Smooth muscle cell (in vitro differentiated cells): ENCODE results near the gene TMC1. TPM values are rescaled to one million over a fixed set of nuclear protein-coding genes. Genes with fewer than 3 reads are reported as not detected.

Experiments
- DNase-seq: peaks from one replicate; lab custom pipeline; 2025; ENCODE audit not compliant: unreplicated experiment; lab: John Stamatoyannopoulos, UW
- H2AFZ ChIP-seq: fragments of 200-600 bp; sonication (generic); 2 replicates; pipeline ENCODE4 v1.6.0; 2016; ENCODE audit warnings: antibody characterized with exemption, low read depth, mild to moderate bottlenecking
- H3F3A ChIP-seq: fragments of 200-600 bp; sonication (generic); 2 replicates; pipeline ENCODE4 v1.6.0; 2017; ENCODE audit warnings: antibody characterized with exemption, low read depth
- H3K27ac ChIP-seq: fragments of 200-600 bp; sonication (generic); 2 replicates; pipeline ENCODE4 v1.5.1; 2016; ENCODE audit warnings: low read depth, mild to moderate bottlenecking
- H3K27me3 ChIP-seq: fragments of 200-600 bp; sonication (generic); 2 replicates; pipeline ENCODE4 v1.6.1; 2016; ENCODE audit warnings: low read depth, mild to moderate bottlenecking
- H3K36me3 ChIP-seq: fragments of 200-600 bp; sonication (generic); 2 replicates; pipeline ENCODE4 v1.5.1; 2016; ENCODE audit warnings: low read depth
- H3K4me1 ChIP-seq: fragments of 200-600 bp; sonication (generic); 2 replicates; pipeline ENCODE4 v1.5.1; 2016; ENCODE audit warnings: low read depth
- H3K4me2 ChIP-seq: fragments of 200-600 bp; sonication (generic); 2 replicates; pipeline ENCODE4 v1.6.0; 2016; ENCODE audit warnings: mild to moderate bottlenecking
- H3K4me3 ChIP-seq: fragments of 200-600 bp; sonication (generic); 2 replicates; pipeline ENCODE4 v1.5.1; 2016; ENCODE audit warnings: mild to moderate bottlenecking
- H3K79me2 ChIP-seq: fragments of 200-600 bp; sonication (generic); 2 replicates; pipeline ENCODE4 v1.6.0; 2016; ENCODE audit warnings: low read depth, mild to moderate bottlenecking
- H3K9ac ChIP-seq: fragments of 200-600 bp; sonication (generic); 2 replicates; pipeline ENCODE4 v1.6.0; 2016; ENCODE audit warnings: low read depth
- H3K9me3 ChIP-seq: fragments of 200-600 bp; sonication (generic); replicated peaks from 2 replicates; pipeline ENCODE4 v1.5.1; 2016; ENCODE audit warnings: low read depth
- H4K20me1 ChIP-seq: fragments of 200-600 bp; sonication (generic); 2 replicates; pipeline ENCODE4 v1.6.0; 2016; ENCODE audit warnings: low read depth
- CTCF ChIP-seq: fragments of 200-600 bp; sonication (generic); IDR thresholded peaks from 2 replicates; pipeline ENCODE4 v1.5.1; 2017; ENCODE audit warnings: borderline replicate concordance, mild to moderate bottlenecking, antibody characterized with exemption; ENCODE audit not compliant: insufficient read depth, poor library complexity, severe bottlenecking
- whole genome bisulfite sequencing: methylation state at CpG from one replicate; pipeline ENCODE4 v1.1.7; 2016; ENCODE audit warnings: low lambda C conversion rate; 5-methylcytosine and 5-hydroxymethylcytosine counted together
- polyA plus RNA-seq: library from polyadenylated mRNA; unstranded; fragments of >200 nt; fragmentation: Nextera tagmentation; extraction: Ambion mirVana; gene quantifications from 2 replicates; pipeline ENCODE4 v1.2.1, GENCODE V29; 2016
- total RNA-seq: library from RNA; depleted of rRNA; stranded (reverse); fragments of >200 nt; gene quantifications from 2 replicates; pipeline ENCODE4 v1.2.3, GENCODE V29; 2014

Gene TMC1
- total and polyA plus RNA-seq, 2 experiments from 2014 or later = not detected

- WGBS = 47% methylated on average over 2 of the region's 2 CpGs
- DNase-seq = no peak
- no peak overlapping the region for H2AFZ ChIP-seq
These were observed 80.2 kb downstream of the TMC1 start for GRCh38 chr9:72601615-72602014.

GRCh38 chr9:72612449-72612848, 91.0 kb downstream of the TMC1 start:
- no peak for DNase-seq
- H3K36me3 ChIP-seq = no peaks in the 10 kb centered on the region
- H3K4me3 ChIP-seq = no peak overlapping the region
- no peaks in the 10 kb centered on the region for H3K9me3 ChIP-seq
- no peak overlapping the region for H3K27ac ChIP-seq
- no peak overlapping the region for H3K4me2 ChIP-seq
- H2AFZ ChIP-seq = no peak overlapping the region
- H3K4me1 ChIP-seq = peaks cover 5% of the 10 kb centered on the region
- TF ChIP-seq CTCF = no peak
- no peaks in the 10 kb centered on the region for H3K27me3 ChIP-seq
- no peaks in the 10 kb centered on the region for H4K20me1 ChIP-seq
- no peaks in the 10 kb centered on the region for H3K79me2 ChIP-seq
- 96% methylated on average over 1 of the region's 1 CpG for WGBS
- H3K9ac ChIP-seq = no peak overlapping the region
- no peaks in the 10 kb centered on the region for H3F3A ChIP-seq

More at GRCh38 chr9:72601615-72602014, 80.2 kb downstream of the TMC1 start:
- no peaks in the 10 kb centered on the region for H3K79me2 ChIP-seq
- no peak overlapping the region for H3K9ac ChIP-seq
- no peak overlapping the region for H3K4me2 ChIP-seq
- no peak overlapping the region for H3K4me3 ChIP-seq
- H3K4me1 ChIP-seq = peaks cover 3% of the 10 kb centered on the region
- no peak overlapping the region for H3K27ac ChIP-seq
- H3K36me3 ChIP-seq = no peaks in the 10 kb centered on the region
- H3K27me3 ChIP-seq = no peaks in the 10 kb centered on the region
- H3F3A ChIP-seq = peaks cover 5% of the 10 kb centered on the region
- H4K20me1 ChIP-seq = no peaks in the 10 kb centered on the region
- TF ChIP-seq CTCF = no peak
- H3K9me3 ChIP-seq = no peaks in the 10 kb centered on the region

- Histone ChIP-seq H3K4me1 (peaks cover 5% of the 10 kb centered on the region), H3F3A (no peaks in the 10 kb centered on the region), H3K9ac (no peak overlapping the region), H3K9me3 (no peaks in the 10 kb centered on the region), H3K4me3 (no peak overlapping the region), H2AFZ (no peak overlapping the region), H3K36me3 (no peaks in the 10 kb centered on the region), H3K79me2 (no peaks in the 10 kb centered on the region), H3K4me2 (no peak overlapping the region), H3K27me3 (no peaks in the 10 kb centered on the region), H3K27ac (no peak overlapping the region), H4K20me1 (no peaks in the 10 kb centered on the region)
- TF ChIP-seq CTCF = no peak
- no peak for DNase-seq
- 42% methylated on average over 1 of the region's 1 CpG for WGBS
These were observed 92.7 kb downstream of the TMC1 start for GRCh38 chr9:72614067-72614466.

- Histone ChIP-seq H3K4me3 (no peak overlapping the region), H3K9me3 (no peaks in the 10 kb centered on the region), H2AFZ (no peak overlapping the region), H3F3A (no peaks in the 10 kb centered on the region), H3K36me3 (no peaks in the 10 kb centered on the region), H3K9ac (no peak overlapping the region), H4K20me1 (no peaks in the 10 kb centered on the region), H3K4me2 (no peak overlapping the region), H3K27ac (no peak overlapping the region), H3K4me1 (peaks cover 5% of the 10 kb centered on the region), H3K27me3 (no peaks in the 10 kb centered on the region), H3K79me2 (no peaks in the 10 kb centered on the region)
- TF ChIP-seq CTCF = no peak
- DNase-seq = no peak
- WGBS = 90% methylated on average over 6 of the region's 6 CpGs
These were observed 94.5 kb downstream of the TMC1 start for GRCh38 chr9:72615931-72616330.
